HG03039 (cell line): ENCODE data around the gene ETS1.
A peak's percentile ranks its signal among the peaks of the same experiment; 100 is the strongest.

Source experiments
- ATAC-seq: cut with Tn5 transposase; IDR thresholded peaks from one replicate; pipeline ENCODE4 v1.9.1; 2021; ENCODE audit warnings: mild to moderate bottlenecking, moderate library complexity; ENCODE audit not compliant: unreplicated experiment

ETS1 gene

GRCh38 chr11:128505449-128506065 is 81.8 kb downstream of the ETS1 start:
- no peak for ATAC-seq

- no peak for ATAC-seq
Measured at GRCh38 chr11:128504486-128504885, 82.9 kb downstream of the ETS1 start.

GRCh38 chr11:128503245-128503991 is 83.9 kb downstream of the ETS1 start:
- no peak for ATAC-seq

- ATAC-seq: no peak
Measured at GRCh38 chr11:128502726-128503125, 84.6 kb downstream of the ETS1 start.

- ATAC-seq: no peak
Measured at GRCh38 chr11:128501632-128502549, 85.5 kb downstream of the ETS1 start.

GRCh38 chr11:128501008-128501407 is 86.3 kb downstream of the ETS1 start:
- ATAC-seq: no peak

- no peak for ATAC-seq
Measured at GRCh38 chr11:128500493-128500892, 86.9 kb downstream of the ETS1 start.

GRCh38 chr11:128499613-128500253 is 87.6 kb downstream of the ETS1 start:
- no peak for ATAC-seq

GRCh38 chr11:128498721-128499245 is 88.6 kb downstream of the ETS1 start:
- no peak for ATAC-seq

- no peak for ATAC-seq
Measured at GRCh38 chr11:128497776-128498095, 89.6 kb downstream of the ETS1 start.

- peak; percentile 54 for ATAC-seq
Measured at GRCh38 chr11:128497061-128497775, 90.1 kb downstream of the ETS1 start.

- no peak for ATAC-seq
Measured at GRCh38 chr11:128496692-128497060, 90.7 kb downstream of the ETS1 start.

- ATAC-seq: no peak
Measured at GRCh38 chr11:128496249-128496648, 91.1 kb downstream of the ETS1 start.

- ATAC-seq: no peak
Measured at GRCh38 chr11:128494418-128495332, 92.7 kb downstream of the ETS1 start.

GRCh38 chr11:128493570-128493965 is 93.8 kb downstream of the ETS1 start:
- no peak for ATAC-seq

GRCh38 chr11:128492903-128493569 is 94.3 kb downstream of the ETS1 start:
- no peak for ATAC-seq

- ATAC-seq: no peak
Measured at GRCh38 chr11:128492461-128492860, 94.9 kb downstream of the ETS1 start.

GRCh38 chr11:128491195-128491936 is 96.0 kb downstream of the ETS1 start:
- ATAC-seq: no peak
